ENCODE results near the gene IL17C.

- TF ChIP-seq TAF1 (IDR thresholded peaks at IDR 0.05; ENCODE audit: low read depth, low read length) (no peak), POLR2AphosphoS5 (IDR thresholded peaks at IDR 0.05; ENCODE audit: low read depth, low read length) (no peak), POLR2A (IDR thresholded peaks at IDR 0.05; ENCODE audit: low read depth, low read length) (no peak), SPI1 (IDR thresholded peaks at IDR 0.05; ENCODE audit: low read depth, low read length) (no peak), PAX5 (IDR thresholded peaks at IDR 0.05; ENCODE audit: insufficient read depth, low read length, severe bottlenecking) (no peak), POU2F2 (IDR thresholded peaks at IDR 0.05; ENCODE audit: low read depth, low read length) (no peak)
Observed at GRCh38 chr16:88596483-88596882, 41.9 kb upstream of the IL17C start.
